Astrocyte of the spinal cord (primary cell): Measurements from ENCODE around the gene RBL1.

Source experiments
- DNase-seq: peaks from one replicate; pipeline ENCODE4 v3.0.0; 2011; ENCODE audit warnings: low read depth, low spot score
- H3K4me3 ChIP-seq: 2 replicates; pipeline ENCODE4 v1.5.1; 2011; ENCODE audit warnings: low read depth, mild to moderate bottlenecking, low read length, moderate library complexity
- in situ Hi-C: cut with HindIII; loops from 2 replicates; pipeline ENCODE4 v1.10.0; 2017; ENCODE audit warnings: low sequenced_read_pairs
- TF ChIP-seq, protein P1 (sequence below): IDR thresholded peaks from 2 replicates; pipeline ENCODE4 v1.5.1; 2012; ENCODE audit warnings: low read depth, mild to moderate bottlenecking, low read length, inconsistent platforms

RBL1 gene

DNA sequence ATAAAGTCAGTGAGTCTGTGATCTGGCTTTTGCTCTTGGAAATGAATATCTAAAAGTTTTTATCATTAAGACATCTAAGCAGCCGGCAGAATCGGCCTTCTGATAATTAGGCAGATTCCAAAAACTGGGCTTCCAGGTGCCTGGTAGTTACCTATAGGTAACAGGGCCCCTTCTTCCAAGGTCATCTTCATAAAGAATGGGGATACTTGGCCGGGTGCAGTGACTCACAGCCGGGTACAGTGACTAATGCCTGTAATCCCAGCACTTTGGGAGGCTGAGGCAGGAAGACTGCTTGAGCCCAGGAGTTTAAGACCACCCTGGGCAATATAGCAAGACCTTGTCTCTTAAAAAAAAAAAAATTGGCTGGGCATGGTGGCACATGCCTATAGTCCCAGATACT is 12.9 kb upstream of the RBL1 start:
- in situ Hi-C loops = no loop called here
- TF ChIP-seq, protein P1, sequence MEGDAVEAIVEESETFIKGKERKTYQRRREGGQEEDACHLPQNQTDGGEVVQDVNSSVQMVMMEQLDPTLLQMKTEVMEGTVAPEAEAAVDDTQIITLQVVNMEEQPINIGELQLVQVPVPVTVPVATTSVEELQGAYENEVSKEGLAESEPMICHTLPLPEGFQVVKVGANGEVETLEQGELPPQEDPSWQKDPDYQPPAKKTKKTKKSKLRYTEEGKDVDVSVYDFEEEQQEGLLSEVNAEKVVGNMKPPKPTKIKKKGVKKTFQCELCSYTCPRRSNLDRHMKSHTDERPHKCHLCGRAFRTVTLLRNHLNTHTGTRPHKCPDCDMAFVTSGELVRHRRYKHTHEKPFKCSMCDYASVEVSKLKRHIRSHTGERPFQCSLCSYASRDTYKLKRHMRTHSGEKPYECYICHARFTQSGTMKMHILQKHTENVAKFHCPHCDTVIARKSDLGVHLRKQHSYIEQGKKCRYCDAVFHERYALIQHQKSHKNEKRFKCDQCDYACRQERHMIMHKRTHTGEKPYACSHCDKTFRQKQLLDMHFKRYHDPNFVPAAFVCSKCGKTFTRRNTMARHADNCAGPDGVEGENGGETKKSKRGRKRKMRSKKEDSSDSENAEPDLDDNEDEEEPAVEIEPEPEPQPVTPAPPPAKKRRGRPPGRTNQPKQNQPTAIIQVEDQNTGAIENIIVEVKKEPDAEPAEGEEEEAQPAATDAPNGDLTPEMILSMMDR = no peak
- DNase-seq = no peak
- no peak overlapping the region for H3K4me3 ChIP-seq

DNA sequence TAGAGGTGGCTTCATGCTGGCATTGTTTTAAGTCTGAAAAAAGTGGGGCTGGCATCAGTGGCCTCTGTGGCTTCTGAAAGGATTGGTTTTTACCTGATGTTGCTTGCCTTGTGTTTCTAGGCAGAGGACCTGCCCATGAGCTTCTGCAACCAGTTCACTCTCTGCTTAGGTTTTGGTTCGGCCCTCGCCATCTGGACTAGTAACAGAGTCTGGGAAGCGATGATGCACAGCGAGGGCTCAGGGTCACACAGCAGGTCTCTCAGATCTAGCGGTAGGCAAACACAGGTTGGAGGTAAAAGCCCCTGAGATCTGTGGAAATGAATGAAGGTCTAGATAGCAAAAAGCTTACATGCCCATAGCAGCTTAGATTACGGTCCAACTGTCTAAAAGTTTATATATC is 6.8 kb upstream of the RBL1 start:
- H3K4me3 ChIP-seq = no peak overlapping the region
- TF ChIP-seq, protein P1 = no peak
- in situ Hi-C loops = no loop called here
- DNase-seq = no peak

DNA sequence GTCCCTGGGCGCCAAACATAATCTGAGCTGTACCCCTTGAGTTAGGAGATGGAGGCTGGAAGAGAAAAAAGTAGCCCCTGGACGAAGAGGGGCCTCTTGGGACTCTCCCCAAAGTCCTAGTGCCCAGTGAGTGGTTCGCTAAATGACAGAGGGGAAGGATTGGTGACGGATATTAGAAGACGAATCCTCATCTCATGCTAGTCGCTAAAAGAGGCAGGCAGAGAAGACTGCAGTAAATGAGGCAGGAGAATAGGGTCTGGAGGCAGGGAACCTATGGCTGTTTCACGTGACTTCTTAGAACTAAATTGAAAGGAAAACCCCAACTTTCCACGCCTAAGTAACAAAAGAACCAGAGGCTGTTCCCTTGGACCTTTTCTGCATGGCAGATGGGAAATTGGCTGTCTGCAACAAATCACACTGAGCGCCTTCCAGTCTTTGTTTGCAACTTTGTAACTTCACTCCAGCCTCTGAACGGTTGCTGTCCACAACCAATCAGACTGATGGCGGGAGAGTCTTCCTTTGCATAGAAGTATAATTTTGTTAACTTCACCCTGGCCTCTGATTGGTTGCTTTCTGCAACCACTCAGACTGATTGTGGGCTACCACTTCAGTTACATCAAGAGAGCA is 731 bp upstream of the RBL1 start:
- in situ Hi-C loops = no loop called here
- DNase-seq = no peak
- H3K4me3 ChIP-seq = peak overlapping the region; percentile 68
- TF ChIP-seq, protein P1 = no peak

DNA sequence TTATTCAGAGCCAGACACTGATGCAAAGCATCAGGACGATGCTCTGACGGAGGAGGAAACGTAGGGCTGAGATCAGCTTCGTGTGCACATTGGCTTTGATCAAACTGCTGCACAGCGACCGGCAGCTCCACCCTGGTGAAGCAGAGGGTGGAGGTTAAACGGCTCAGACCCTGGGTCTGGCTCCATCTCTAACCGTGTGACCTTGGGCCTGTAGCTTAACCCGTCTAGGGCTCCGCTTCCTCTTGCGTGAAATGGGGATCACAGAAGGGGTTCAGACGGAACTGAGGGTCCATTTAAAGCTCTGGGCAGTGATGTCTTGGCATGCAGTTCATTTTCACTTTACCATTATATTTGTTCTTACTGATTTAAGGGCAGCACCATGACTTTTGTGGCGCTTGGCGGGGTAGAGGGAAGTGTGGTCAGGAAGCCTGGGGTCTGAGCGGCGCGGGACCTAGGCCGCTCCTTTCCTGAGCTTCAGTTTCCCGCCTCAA is 644 bp downstream of the RBL1 start:
- DNase-seq = no peak
- H3K4me3 ChIP-seq = peak overlapping the region; percentile 68
- in situ Hi-C loops = no loop called here
- TF ChIP-seq, protein P1 = no peak

DNA sequence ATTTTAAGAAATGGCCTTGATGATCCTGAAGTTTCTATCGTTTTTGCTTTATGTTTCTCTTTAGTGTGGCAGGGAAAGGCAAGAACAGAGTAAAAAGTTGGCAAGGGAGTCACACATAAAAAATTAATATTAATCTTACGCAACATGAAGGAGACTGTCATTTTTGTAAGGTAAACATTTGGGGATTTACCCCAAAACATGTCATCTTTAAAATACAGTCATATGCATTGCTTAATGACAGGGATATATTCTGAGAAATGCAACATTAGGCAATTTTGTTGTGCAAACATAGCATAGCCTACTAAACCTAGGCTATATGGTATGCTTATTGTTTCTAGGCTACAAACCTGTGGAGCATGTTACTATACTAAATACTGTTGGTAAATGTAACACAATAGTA is 5.4 kb downstream of the RBL1 start:
- DNase-seq = no peak
- H3K4me3 ChIP-seq = no peak overlapping the region
- in situ Hi-C loops = no loop called here
- TF ChIP-seq, protein P1 = no peak

DNA sequence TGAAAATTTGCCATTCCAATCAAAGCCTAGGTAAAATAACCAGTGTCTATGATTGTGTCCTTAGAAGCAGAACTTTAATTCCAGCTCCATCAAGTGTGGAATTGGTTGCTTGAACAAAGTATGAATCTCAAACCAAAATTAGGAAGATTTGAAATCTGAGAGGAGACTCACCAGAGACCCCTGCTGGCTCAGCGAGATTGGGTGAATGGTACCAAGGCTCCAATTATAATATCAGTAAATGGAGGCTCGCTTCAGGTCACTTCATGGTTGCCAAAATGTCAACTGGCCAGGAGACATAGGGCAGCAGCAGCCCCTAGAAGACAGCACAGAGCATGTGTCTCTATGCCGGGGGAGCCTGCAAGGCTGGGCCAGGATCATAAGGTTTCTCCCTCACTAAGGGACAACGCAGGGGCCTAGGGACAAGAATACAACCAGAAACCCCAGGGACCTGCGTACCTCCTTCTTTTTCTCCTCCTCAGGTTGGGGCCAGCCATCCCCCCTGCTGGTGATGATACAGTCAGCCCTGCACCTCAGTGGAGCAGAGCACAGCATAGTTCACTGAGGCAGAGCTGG is 14.0 kb downstream of the RBL1 start:
- no peak for DNase-seq
- TF ChIP-seq, protein P1 = peak; percentile 57
- in situ Hi-C loops = no loop called here
- no peak overlapping the region for H3K4me3 ChIP-seq
